Mesothelial cell of epicardium (in vitro differentiated cells): ENCODE data around the gene SLAIN2. TPM values are rescaled to one million over a fixed set of nuclear protein-coding genes. Genes with fewer than 3 reads are reported as not detected.
A peak's percentile ranks its signal among the peaks of the same experiment; 100 is the strongest.

Source experiments
- DNase-seq, 2 experiments: peaks; one replicate each; pipeline ENCODE4 v3.0.0; 2021; ENCODE audit warnings: low spot score in 2 of 2; ENCODE audit not compliant: unreplicated experiment in 2 of 2
- H3K27ac Mint-ChIP-seq: 2 replicates; pipeline ENCODE4 v1.8.0; 2021; ENCODE audit warnings: mixed read lengths
- H3K27me3 Mint-ChIP-seq: 2 replicates; pipeline ENCODE4 v1.8.0; 2021; ENCODE audit warnings: low read depth, mixed read lengths
- H3K36me3 Mint-ChIP-seq: 2 replicates; pipeline ENCODE4 v1.8.0; 2021; ENCODE audit warnings: mixed read lengths
- H3K4me1 Mint-ChIP-seq: 2 replicates; pipeline ENCODE4 v1.8.0; 2021; ENCODE audit warnings: mixed read lengths
- H3K4me3 Mint-ChIP-seq: 2 replicates; pipeline ENCODE4 v1.8.0; 2021; ENCODE audit warnings: mild to moderate bottlenecking, moderate library complexity, mixed read lengths
- H3K9me3 Mint-ChIP-seq: 2 replicates; pipeline ENCODE4 v1.8.0; 2021; ENCODE audit warnings: mixed read lengths
- total RNA-seq: library from RNA; stranded (reverse); gene quantifications from 3 replicates; pipeline ENCODE4 v1.2.1, GENCODE V29; 2021
- TF ChIP-seq, protein P1 (sequence below): fragments of 200-600 bp; sonication (generic); IDR thresholded peaks from one replicate; pipeline ENCODE4 v1.5.0; 2021; ENCODE audit warnings: antibody characterized with exemption; ENCODE audit not compliant: unreplicated experiment

Gene SLAIN2
- total RNA-seq, 1 donor from 2014 or later, result 60.1 TPM

DNA sequence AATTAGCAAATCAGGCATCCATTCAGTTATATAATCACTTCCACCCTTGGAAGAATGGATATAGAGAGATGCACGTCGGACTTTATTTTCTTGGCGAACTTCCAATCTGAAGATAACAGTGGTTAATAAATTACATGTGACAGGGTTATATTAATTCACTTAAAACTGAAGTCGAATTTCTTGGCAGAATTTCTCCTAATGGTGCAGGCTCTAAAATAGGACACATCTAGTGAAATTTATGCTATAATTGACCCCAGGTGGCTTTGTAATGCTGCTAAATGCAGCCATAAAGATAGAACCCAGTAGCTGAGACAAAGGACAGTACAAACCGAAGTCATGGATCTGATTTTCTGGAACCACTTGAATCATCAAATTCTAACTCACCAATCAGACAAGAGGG, 121.0 kb downstream of the SLAIN2 start:
- Mint-ChIP-seq H3K27ac (peak overlapping the region; percentile 10), H3K4me1 (peaks cover 34% of the 10 kb centered on the region), H3K27me3 (peaks cover 2% of the 10 kb centered on the region), H3K4me3 (no peak overlapping the region), H3K36me3 (no peaks in the 10 kb centered on the region), H3K9me3 (peaks cover 13% of the 10 kb centered on the region)
- TF ChIP-seq, protein P1, sequence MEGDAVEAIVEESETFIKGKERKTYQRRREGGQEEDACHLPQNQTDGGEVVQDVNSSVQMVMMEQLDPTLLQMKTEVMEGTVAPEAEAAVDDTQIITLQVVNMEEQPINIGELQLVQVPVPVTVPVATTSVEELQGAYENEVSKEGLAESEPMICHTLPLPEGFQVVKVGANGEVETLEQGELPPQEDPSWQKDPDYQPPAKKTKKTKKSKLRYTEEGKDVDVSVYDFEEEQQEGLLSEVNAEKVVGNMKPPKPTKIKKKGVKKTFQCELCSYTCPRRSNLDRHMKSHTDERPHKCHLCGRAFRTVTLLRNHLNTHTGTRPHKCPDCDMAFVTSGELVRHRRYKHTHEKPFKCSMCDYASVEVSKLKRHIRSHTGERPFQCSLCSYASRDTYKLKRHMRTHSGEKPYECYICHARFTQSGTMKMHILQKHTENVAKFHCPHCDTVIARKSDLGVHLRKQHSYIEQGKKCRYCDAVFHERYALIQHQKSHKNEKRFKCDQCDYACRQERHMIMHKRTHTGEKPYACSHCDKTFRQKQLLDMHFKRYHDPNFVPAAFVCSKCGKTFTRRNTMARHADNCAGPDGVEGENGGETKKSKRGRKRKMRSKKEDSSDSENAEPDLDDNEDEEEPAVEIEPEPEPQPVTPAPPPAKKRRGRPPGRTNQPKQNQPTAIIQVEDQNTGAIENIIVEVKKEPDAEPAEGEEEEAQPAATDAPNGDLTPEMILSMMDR, result no peak
- no peak for DNase-seq

DNA sequence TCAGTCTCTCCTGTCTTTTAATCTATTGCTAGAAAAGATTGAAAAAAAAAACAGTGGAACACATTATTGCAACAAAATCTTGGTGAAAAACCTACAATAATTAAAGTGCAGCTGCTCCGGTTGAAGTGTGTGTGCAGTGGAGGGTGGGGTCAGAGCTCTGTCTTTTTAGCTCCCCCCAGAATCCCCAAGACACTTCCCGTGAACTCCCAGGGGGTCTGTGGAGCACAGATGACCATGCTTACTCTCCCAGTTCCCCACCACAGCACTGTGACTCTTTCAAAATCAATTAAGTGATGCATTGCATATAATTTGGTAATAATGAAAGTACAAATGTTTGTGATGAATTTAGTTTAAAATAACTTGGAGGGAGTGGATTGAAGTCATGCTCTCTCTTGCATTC, 126.1 kb downstream of the SLAIN2 start:
- Mint-ChIP-seq H3K36me3 (no peaks in the 10 kb centered on the region), H3K27me3 (no peaks in the 10 kb centered on the region), H3K4me3 (no peak overlapping the region), H3K4me1 (peaks cover 46% of the 10 kb centered on the region), H3K27ac (no peak overlapping the region), H3K9me3 (peaks cover 10% of the 10 kb centered on the region)
- DNase-seq, result no peak
- TF ChIP-seq, protein P1, result no peak

DNA sequence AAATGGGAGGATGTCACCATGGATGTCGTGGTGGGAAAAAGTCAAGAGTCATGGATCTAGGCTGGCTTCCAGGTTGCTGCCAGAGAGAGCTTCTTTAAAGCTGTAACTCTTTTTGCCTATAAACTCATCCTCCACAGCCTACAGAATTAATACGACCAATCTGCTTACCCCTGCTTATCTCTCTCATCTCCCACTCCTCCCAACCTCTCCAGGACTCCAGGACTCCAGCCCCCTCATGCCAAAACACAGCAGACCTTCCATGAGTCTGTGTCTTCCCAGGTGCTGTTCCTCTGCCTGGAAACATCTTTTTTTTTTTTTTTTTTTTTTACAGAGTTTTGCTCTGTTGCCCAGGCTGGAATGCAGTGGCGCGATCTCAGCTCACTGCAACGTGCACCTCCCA, 126.6 kb downstream of the SLAIN2 start:
- H3K4me1 Mint-ChIP-seq, result peaks cover 41% of the 10 kb centered on the region

DNA sequence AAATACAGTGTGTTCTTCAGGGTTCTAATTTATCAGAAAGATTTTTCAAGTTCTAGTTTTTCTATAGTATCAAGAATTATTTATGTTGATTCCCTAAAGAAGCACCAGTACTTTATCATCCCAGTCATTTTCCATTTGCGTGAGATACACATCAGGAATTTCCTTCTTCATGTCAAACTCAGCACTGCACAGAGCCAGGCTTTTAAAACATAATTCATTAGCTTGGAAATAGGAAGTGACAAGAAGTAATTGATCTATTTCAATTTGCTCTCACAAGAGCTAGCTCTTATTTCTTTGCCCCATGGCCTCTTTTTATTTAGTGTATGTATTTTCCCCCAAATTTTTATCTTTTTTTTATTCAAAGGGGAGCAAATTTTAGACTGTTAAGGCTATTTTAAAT, 128.8 kb downstream of the SLAIN2 start:
- Mint-ChIP-seq H3K36me3 (peaks cover 2% of the 10 kb centered on the region), H3K27me3 (no peaks in the 10 kb centered on the region), H3K27ac (peak overlapping the region; percentile 73), H3K4me1 (peaks cover 31% of the 10 kb centered on the region), H3K4me3 (no peak overlapping the region), H3K9me3 (peaks cover 10% of the 10 kb centered on the region)
- TF ChIP-seq, protein P1, result no peak
- no peak for DNase-seq

More for the DNA sequence above, 126.6 kb downstream of the SLAIN2 start:
- H3K36me3 Mint-ChIP-seq, result peaks cover 2% of the 10 kb centered on the region
- no peak for DNase-seq
- no peaks in the 10 kb centered on the region for H3K27me3 Mint-ChIP-seq
- TF ChIP-seq, protein P1, result no peak
- no peak overlapping the region for H3K4me3 Mint-ChIP-seq
- H3K9me3 Mint-ChIP-seq, result peaks cover 10% of the 10 kb centered on the region
- no peak overlapping the region for H3K27ac Mint-ChIP-seq

DNA sequence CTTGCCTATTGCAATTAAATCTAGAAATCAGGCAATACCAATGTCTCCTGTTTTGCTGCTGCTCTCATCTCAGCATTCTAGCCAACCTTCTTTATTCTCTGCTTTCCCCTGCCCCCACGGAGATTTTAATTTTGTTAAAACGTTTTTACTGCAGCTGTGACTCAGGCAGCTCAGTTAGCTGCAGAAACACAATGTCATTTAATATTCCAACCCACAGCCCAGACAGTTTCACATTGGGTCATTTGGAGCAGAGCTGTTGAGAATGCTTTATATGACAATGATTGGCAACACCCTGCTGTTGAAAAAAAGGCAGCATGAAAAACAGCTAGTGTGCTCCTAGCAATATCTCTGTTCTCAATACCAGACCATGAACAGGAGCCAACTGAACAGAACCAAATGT, 129.2 kb downstream of the SLAIN2 start:
- Mint-ChIP-seq H3K4me1 (peaks cover 31% of the 10 kb centered on the region), H3K36me3 (peaks cover 2% of the 10 kb centered on the region), H3K4me3 (no peak overlapping the region), H3K27ac (peak overlapping the region; percentile 73), H3K9me3 (peaks cover 10% of the 10 kb centered on the region), H3K27me3 (no peaks in the 10 kb centered on the region)
- TF ChIP-seq, protein P1, result no peak
- DNase-seq, result no peak

DNA sequence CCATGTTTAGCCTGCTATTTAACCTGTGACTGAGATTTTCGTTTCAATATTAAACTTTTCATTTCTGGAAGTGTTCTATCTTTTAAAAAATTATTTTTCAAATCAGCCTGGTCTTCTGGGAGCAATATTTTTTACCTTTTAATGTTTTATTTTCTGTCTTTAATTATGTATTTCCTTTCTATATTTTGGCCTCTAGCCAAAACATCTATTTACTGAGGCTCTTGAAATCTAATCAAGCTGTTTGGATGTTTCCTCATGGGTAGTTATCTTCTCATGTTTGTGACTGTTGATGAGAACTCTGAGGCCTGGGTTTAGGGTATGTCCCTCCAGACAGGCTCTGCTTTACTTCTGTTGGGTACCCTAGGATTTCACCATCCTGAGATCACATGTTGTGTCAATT, 131.5 kb downstream of the SLAIN2 start:
- TF ChIP-seq, protein P1, result no peak
- H3K27ac Mint-ChIP-seq, result no peak overlapping the region
- no peaks in the 10 kb centered on the region for H3K27me3 Mint-ChIP-seq
- no peak for DNase-seq
- no peak overlapping the region for H3K4me3 Mint-ChIP-seq
- peaks cover 10% of the 10 kb centered on the region for H3K9me3 Mint-ChIP-seq
- peaks cover 2% of the 10 kb centered on the region for H3K36me3 Mint-ChIP-seq
- peaks cover 31% of the 10 kb centered on the region for H3K4me1 Mint-ChIP-seq
